ENCODE measurements around the gene LAMA2.
"Not testable (repeated sequence)": the region's sequence is repeated elsewhere in the genome, so short reads cannot be mapped to it uniquely, and the experiment has no call there.

LAMA2 gene

DNA sequence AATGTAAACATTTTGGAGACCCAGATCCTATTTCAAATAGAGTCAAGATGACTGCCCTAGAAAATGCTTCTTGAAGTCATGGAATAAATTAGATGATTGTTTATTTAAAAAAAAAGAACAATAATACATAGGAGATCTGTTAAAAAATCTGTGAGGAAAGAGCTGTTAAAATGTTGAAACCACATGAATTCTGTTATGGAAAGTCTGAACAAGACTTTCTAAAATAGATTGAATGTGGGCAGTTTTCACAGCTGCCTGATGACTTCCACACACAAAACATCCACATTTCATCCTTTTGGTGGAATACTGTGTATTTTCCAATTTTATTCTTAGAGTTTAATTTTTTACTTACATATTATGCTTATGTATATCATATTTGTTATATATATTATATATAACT, 186.1 kb downstream of the LAMA2 start:
- no peak overlapping the region for H3K27ac Mint-ChIP-seq
- no peaks in the 10 kb centered on the region for H3K27me3 Mint-ChIP-seq
- no peak overlapping the region for H3K4me3 Mint-ChIP-seq
- H3K9me3 Mint-ChIP-seq = peaks cover 0 to 9% of the 10 kb centered on the region in 2 donors
- no peak for DNase-seq
- no peaks in the 10 kb centered on the region for H3K4me1 Mint-ChIP-seq
- ATAC-seq = no peak

GRCh38 chr6:129073051-129073450, 190.1 kb downstream of the LAMA2 start:
- H3K27ac Mint-ChIP-seq = no peak overlapping the region
- ATAC-seq = no peak
- H3K27me3 Mint-ChIP-seq = no peaks in the 10 kb centered on the region
- no peaks in the 10 kb centered on the region for H3K9me3 Mint-ChIP-seq
- H3K4me1 Mint-ChIP-seq = no peaks in the 10 kb centered on the region
- DNase-seq = no peak
- no peak overlapping the region for H3K4me3 Mint-ChIP-seq

GRCh38 chr6:129073691-129074395, 190.9 kb downstream of the LAMA2 start:
- H3K27me3 Mint-ChIP-seq = no peaks in the 10 kb centered on the region
- DNase-seq (no peak), ATAC-seq (no peak)

DNA sequence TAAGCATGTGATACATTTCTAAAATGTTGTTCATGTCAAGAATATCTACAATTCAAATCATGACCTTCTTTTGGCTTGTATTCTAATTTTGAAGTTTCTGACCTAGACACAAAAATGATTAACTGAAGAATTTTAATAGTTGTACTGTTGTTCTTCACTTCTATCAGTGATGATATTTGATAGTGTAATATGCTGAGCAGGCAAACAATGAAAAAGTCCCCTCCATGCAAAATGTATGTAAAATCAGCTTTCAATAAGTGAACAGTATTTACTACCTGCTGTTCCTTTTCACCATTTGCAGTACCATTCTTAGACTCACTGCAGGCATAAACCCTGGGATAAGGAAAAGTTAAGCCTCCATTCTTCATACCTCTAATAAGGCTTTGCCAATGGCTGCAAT, 201.5 kb downstream of the LAMA2 start:
- Mint-ChIP-seq H3K27ac (no peak overlapping the region), H3K4me3 (no peak overlapping the region), H3K4me1 (no peaks in the 10 kb centered on the region), H3K9me3 (peaks cover 0 to 11% of the 10 kb centered on the region in 2 donors), H3K27me3 (no peaks in the 10 kb centered on the region)
- DNase-seq = no peak
- no peak for ATAC-seq

More at GRCh38 chr6:129073691-129074395, 190.9 kb downstream of the LAMA2 start:
- Mint-ChIP-seq H3K9me3 (no peaks in the 10 kb centered on the region), H3K27ac (no peak overlapping the region), H3K4me3 (no peak overlapping the region), H3K4me1 (no peaks in the 10 kb centered on the region)

DNA sequence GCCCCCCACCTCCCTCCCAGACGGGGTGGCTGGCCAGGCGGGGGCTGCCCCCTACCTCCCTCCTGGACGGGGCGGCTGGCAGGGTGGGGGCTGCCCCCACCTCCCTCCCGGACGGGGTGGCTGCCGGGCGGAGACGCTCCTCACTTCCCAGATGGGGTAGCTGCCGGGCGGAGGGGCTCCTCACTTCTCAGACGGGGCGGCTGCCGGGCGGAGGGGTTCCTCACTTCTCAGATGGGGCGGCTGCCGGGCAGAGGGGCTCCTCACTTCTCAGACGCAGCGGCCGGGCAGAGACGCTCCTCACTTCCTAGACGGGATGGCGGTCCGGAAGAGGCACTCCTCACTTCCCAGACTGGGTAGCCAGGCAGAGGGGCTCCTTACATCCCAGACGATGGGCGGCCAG, 205.5 kb downstream of the LAMA2 start:
- ATAC-seq, H3K4me3 Mint-ChIP-seq, H3K27ac Mint-ChIP-seq, DNase-seq, H3K4me1 Mint-ChIP-seq, H3K27me3 Mint-ChIP-seq: not testable (repeated sequence)
- H3K9me3 Mint-ChIP-seq = peaks cover 0 to 11% of the 10 kb centered on the region in 2 donors

GRCh38 chr6:129089357-129089756, 206.4 kb downstream of the LAMA2 start:
- no peak for DNase-seq
- Mint-ChIP-seq H3K27me3 (no peaks in the 10 kb centered on the region), H3K4me3 (no peak overlapping the region), H3K4me1 (no peaks in the 10 kb centered on the region), H3K27ac (no peak overlapping the region), H3K9me3 (peaks cover 0 to 11% of the 10 kb centered on the region in 2 donors)
- ATAC-seq = no peak

- Mint-ChIP-seq H3K27me3 (no peaks in the 10 kb centered on the region), H3K9me3 (no peaks in the 10 kb centered on the region), H3K4me3 (no peak overlapping the region), H3K4me1 (no peaks in the 10 kb centered on the region), H3K27ac (peak overlapping the region in 1 of 2 donors; percentile 60)
- DNase-seq (no peak), ATAC-seq (no peak)
Observed at GRCh38 chr6:129094147-129094546, 211.2 kb downstream of the LAMA2 start.

- no peaks in the 10 kb centered on the region for H3K4me1 Mint-ChIP-seq
- H3K9me3 Mint-ChIP-seq = no peaks in the 10 kb centered on the region
- ATAC-seq (no peak), DNase-seq (no peak)
- no peak overlapping the region for H3K4me3 Mint-ChIP-seq
- no peak overlapping the region for H3K27ac Mint-ChIP-seq
- no peaks in the 10 kb centered on the region for H3K27me3 Mint-ChIP-seq
Observed at GRCh38 chr6:129096651-129097290, 213.8 kb downstream of the LAMA2 start.

DNA sequence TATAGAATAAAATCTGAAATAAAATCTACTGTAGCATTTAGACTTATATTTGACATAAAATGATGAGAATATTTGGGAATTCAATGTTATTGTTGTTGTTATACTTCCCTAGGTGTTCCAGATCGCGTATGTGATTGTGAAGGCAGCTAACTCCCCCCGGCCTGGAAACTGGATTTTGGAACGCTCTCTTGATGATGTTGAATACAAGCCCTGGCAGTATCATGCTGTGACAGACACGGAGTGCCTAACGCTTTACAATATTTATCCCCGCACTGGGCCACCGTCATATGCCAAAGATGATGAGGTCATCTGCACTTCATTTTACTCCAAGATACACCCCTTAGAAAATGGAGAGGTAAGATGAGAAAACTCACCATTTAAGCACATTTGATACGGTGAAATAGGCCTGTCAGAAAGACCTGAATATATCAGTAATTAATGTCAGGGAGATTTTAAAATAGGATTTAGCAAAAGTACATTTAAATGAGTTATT, 215.2 kb downstream of the LAMA2 start:
- H3K27ac Mint-ChIP-seq = no peak overlapping the region
- H3K4me1 Mint-ChIP-seq = no peaks in the 10 kb centered on the region
- no peak for ATAC-seq
- no peak for DNase-seq
- no peaks in the 10 kb centered on the region for H3K9me3 Mint-ChIP-seq
- no peaks in the 10 kb centered on the region for H3K27me3 Mint-ChIP-seq
- no peak overlapping the region for H3K4me3 Mint-ChIP-seq

DNA sequence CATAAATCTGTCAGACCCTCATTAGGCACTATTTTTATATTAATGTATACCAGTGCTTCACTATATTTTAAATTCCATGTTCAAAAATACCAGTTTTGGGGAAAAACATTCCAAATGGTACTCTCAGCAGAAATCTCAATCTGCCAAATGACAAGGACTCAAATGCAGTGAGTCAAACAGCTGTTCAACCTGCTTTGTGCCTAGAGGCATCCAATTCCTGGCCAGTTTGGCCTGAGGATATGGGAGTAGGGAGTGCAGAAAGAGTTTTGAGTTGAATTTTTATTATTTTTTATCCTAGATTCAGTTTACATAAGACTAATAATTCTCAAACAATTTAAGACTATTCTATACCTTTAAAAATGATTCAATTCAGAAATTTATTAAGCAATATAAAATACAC, 216.8 kb downstream of the LAMA2 start:
- H3K4me1 Mint-ChIP-seq = no peaks in the 10 kb centered on the region
- DNase-seq (no peak), ATAC-seq (no peak)
- H3K27ac Mint-ChIP-seq = peak overlapping the region in 1 of 2 donors; percentile 30
- H3K9me3 Mint-ChIP-seq = no peaks in the 10 kb centered on the region
- H3K27me3 Mint-ChIP-seq = no peaks in the 10 kb centered on the region
- H3K4me3 Mint-ChIP-seq = no peak overlapping the region

GRCh38 chr6:129100164-129100563, 217.2 kb downstream of the LAMA2 start:
- DNase-seq = no peak
- ATAC-seq = no peak
- no peaks in the 10 kb centered on the region for H3K4me1 Mint-ChIP-seq
- H3K27ac Mint-ChIP-seq = peak overlapping the region in 1 of 2 donors; percentile 23
- no peaks in the 10 kb centered on the region for H3K27me3 Mint-ChIP-seq
- no peak overlapping the region for H3K4me3 Mint-ChIP-seq
- H3K9me3 Mint-ChIP-seq = no peaks in the 10 kb centered on the region

DNA sequence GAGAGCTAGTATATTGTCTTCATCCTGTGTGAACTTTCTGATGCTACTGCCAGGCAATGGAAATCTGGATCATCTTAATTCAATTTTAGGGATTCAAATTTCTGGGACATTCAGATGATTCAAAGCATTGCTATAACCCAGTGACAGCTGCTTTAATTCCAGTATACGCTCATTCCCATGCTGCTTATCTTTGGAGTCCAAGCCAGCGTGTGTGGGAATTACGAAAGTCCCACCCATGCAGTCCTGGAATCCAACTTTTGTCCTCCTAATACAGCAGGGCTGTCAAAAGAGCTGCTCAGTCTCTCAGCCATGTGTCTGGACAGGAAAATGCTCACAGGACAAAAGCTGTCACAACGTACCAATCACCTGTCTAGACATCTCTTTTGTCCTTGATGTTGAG, 219.8 kb downstream of the LAMA2 start:
- Mint-ChIP-seq H3K9me3 (no peaks in the 10 kb centered on the region), H3K4me1 (no peaks in the 10 kb centered on the region), H3K4me3 (no peak overlapping the region), H3K27ac (no peak overlapping the region), H3K27me3 (no peaks in the 10 kb centered on the region)
- DNase-seq (no peak), ATAC-seq (no peak)

DNA sequence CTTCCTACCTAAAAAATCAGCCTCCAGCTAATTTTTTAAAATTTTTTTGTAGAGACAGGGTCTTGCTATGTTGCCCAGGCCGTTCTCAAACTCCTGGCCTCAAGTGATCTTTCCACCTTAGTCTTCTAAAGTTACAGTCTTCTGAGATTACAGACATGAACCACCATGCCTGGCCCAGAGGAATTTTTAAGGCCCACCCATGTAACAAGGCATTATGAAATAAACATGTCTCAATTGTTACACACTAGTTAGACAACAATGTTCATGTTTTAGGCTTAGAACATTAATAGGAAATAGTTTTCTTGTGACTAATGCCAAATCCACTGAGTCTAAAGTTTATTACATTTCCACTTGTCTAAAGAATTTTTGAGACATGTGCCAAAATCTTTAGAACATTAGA, 221.2 kb downstream of the LAMA2 start:
- ATAC-seq = no peak
- no peak overlapping the region for H3K27ac Mint-ChIP-seq
- no peaks in the 10 kb centered on the region for H3K4me1 Mint-ChIP-seq
- no peak overlapping the region for H3K4me3 Mint-ChIP-seq
- H3K9me3 Mint-ChIP-seq = no peaks in the 10 kb centered on the region
- no peak for DNase-seq
- no peaks in the 10 kb centered on the region for H3K27me3 Mint-ChIP-seq

DNA sequence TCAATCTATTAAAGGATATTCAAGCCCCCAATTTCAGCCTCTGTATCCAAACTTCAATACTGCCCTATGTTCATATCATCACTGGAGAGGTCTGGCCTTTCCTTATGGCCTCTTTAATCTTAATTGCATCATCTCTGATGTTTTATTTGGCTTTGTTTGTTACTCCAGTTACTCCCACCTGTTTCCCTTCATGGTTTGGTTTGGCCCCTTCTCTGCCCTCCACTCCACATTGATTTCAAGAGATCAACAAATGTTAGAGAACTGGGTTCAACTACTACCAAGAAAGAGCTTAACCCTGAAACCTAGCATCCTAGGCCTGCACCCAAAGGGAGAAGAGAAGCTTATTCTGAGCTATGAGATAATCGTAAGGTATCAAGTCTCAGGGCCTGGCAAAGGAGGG, 221.6 kb downstream of the LAMA2 start:
- ATAC-seq (no peak), DNase-seq (no peak)
- H3K9me3 Mint-ChIP-seq = no peaks in the 10 kb centered on the region
- no peak overlapping the region for H3K4me3 Mint-ChIP-seq
- H3K27ac Mint-ChIP-seq = no peak overlapping the region
- H3K4me1 Mint-ChIP-seq = no peaks in the 10 kb centered on the region
- H3K27me3 Mint-ChIP-seq = no peaks in the 10 kb centered on the region

- Mint-ChIP-seq H3K9me3 (no peaks in the 10 kb centered on the region), H3K27me3 (no peaks in the 10 kb centered on the region), H3K4me3 (no peak overlapping the region), H3K4me1 (no peaks in the 10 kb centered on the region), H3K27ac (no peak overlapping the region)
- ATAC-seq (no peak), DNase-seq (no peak)
Observed at GRCh38 chr6:129105035-129105434, 222.1 kb downstream of the LAMA2 start.

GRCh38 chr6:129105793-129106192, 222.9 kb downstream of the LAMA2 start:
- no peaks in the 10 kb centered on the region for H3K27me3 Mint-ChIP-seq
- DNase-seq (no peak), ATAC-seq (no peak)
- H3K27ac Mint-ChIP-seq = no peak overlapping the region
- no peak overlapping the region for H3K4me3 Mint-ChIP-seq
- no peaks in the 10 kb centered on the region for H3K9me3 Mint-ChIP-seq
- H3K4me1 Mint-ChIP-seq = no peaks in the 10 kb centered on the region
